Non-pigmented ciliary epithelial cell (primary cell): ENCODE results near the gene DYSF.
"Not testable (repeated sequence)": the region's sequence is repeated elsewhere in the genome, so short reads cannot be mapped to it uniquely, and the experiment has no call there.

Source experiments
- DNase-seq: peaks from one replicate; pipeline ENCODE4 v3.0.0-alpha.2; 2010; ENCODE audit warnings: low read depth

Gene DYSF

GRCh38 chr2:71472019-71472418 is 18.7 kb downstream of the DYSF start:
- no peak for DNase-seq

GRCh38 chr2:71473346-71474031 is 20.1 kb downstream of the DYSF start:
- DNase-seq: no peak

DNA sequence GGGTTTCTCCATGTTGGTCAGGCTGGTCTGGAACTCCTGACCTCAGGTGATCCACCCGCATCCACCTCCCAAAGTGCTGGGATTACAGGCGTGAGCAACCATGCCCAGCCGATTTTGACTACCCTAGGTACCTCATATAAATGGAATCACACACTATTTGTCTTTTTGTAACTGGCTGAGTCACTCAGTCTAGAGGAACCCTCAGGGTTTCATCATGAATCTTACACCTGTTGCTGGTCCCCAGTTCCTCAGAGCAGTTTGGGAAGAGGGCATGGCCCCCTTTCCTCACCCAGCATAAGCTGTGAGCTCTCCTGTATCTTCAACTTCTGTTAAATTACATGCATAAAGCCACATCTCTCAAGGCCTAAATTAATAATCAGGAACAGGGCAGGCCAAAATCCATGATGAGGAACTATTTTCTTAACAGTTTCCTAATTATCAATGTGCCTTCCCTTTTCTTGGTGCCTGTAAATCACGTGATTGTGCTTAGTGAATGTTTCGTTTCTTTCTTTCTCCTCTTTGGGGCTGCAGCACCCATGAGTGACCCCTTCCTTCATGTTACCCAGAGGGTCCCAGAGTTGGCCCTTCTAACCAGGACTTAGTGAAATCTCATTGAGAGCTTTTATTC is 20.9 kb downstream of the DYSF start:
- no peak for DNase-seq

GRCh38 chr2:71474744-71475397 is 21.5 kb downstream of the DYSF start:
- no peak for DNase-seq

DNA sequence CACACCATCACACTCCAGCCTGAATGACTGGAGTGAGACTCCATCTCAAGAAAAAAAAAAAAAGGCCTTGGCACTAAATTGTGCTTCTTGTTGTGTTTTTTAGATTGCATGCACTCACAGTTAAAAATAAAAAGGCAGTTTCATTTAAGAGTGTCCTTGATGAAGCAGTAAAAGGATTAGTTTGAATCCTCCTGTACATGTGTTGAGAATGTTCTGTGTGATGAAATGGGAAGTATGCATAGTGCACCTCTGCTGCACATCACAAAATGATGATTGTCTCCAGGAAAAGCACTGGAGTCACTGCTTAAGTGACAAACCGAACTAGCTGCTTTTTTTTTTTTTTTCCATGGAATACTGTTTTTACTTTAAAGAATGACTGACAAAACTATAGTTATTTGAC is 23.1 kb downstream of the DYSF start:
- DNase-seq: no peak

GRCh38 chr2:71477231-71477691 is 23.9 kb downstream of the DYSF start:
- DNase-seq: no peak

DNA sequence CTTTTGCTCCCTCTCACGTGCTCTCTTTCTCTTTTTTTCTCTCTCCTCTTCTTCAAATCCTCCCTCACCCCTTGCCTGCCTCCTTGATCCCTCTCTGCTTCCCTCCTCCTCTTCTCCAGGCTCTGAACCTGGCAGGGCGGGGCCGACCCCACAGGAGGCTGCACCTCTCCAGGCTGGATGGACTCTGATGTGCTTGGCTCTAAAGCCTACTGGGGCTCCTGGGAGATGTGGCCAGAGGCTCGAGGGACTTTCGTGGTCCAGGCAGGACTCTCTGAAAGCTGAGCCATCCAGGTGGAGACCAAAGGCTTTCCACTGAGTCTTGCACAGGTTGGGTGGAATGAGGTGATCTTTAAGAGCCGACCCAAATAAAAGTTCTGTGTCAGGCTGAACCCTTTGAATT is 25.4 kb downstream of the DYSF start:
- DNase-seq: no peak

- no peak for DNase-seq
Measured at GRCh38 chr2:71479261-71479660, 25.9 kb downstream of the DYSF start.

GRCh38 chr2:71481111-71481510 is 27.8 kb downstream of the DYSF start:
- no peak for DNase-seq

- DNase-seq: no peak
Measured at GRCh38 chr2:71482055-71482454, 28.7 kb downstream of the DYSF start.

DNA sequence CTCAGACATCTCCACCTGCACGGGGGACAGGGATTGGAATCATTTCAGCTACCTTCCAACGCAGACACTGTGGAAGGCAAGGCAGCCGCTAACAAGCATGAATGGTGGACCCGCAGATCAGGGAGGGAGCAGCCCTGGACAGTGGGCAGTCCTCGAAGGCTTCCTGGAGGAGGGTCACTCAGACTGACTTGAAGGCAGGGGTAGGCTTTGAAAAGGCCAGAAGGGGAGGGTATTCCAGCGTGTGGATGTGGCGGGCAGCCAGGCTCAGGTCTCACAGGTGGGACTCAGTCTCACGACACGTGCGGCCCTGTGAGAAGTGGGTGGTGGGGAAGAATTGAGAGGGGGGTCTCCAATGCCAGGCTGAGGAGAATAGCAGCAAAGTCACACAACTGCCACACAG is 29.9 kb downstream of the DYSF start:
- DNase-seq: no peak

GRCh38 chr2:71484354-71484753 is 31.0 kb downstream of the DYSF start:
- no peak for DNase-seq

- no peak for DNase-seq
Measured at GRCh38 chr2:71486881-71487640, 33.7 kb downstream of the DYSF start.

DNA sequence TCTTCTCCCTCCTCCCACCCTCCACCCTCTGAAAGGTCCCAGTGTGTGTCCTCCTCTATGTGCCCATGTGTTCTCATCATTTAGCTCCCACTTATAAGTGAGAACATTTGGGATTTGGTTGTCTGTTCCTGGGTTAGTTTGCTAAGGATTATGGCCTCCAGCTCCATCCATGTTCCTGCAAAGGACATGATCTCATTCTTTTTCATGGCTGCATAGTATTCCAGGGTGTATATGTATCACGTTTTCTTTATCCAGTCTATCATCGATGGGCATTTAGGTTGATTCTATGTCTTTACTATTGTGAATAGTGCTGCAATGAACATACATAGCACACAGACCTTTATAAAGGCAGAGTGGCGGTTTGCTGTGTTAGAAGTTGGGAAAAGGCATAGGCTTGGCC is 38.2 kb downstream of the DYSF start:
- DNase-seq: not testable (repeated sequence)

DNA sequence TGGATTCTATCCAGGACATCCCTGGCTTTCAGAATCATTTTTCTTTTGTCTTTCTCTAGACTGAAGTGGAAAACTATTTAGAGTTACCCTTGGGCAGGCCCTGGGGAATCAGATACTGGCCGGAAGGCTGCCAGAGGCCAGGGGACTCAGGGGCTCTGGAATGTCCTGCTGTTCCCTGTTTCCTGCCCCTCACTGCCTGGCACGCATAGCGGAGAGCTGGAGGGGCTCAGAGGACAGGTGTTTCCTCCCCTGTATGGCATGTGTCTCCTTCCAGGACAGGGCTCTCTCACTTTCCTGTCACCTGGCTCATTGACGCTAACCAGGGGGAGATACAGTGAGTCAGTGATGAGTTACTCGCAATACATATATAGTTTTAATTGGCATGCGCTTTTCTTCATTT is 38.8 kb downstream of the DYSF start:
- no peak for DNase-seq

GRCh38 chr2:71494091-71494490 is 40.7 kb downstream of the DYSF start:
- no peak for DNase-seq

DNA sequence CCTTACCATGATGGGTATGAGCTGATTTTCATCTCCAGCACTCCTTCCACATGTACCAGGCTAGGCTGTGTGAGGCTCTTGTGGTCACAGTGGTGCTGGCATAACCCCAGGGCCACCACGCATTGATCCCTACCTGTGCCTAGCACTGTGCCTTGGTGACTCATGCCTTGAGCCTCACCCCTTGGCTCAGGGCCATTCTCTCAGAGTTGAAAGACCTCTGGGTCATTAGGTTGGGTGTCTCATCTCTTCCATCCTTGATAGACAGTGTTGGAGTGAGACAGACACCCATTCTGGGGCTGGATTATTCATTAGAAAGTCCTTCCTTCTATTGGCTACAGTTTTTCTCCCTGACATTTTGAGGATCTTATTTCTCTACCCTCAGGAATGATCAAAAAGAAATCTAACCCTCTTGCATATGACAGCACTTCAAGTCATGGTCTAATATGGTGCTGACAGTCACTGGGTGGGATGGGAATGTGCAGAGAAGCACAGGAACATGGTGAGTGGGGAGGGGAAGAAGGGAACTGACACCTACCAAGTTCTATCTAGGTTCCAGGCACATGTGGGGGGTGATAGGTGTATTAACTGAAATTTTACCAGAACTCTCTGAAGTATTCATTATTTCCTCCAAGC is 41.3 kb downstream of the DYSF start:
- no peak for DNase-seq

GRCh38 chr2:71496156-71496770 is 42.9 kb downstream of the DYSF start:
- no peak for DNase-seq

DNA sequence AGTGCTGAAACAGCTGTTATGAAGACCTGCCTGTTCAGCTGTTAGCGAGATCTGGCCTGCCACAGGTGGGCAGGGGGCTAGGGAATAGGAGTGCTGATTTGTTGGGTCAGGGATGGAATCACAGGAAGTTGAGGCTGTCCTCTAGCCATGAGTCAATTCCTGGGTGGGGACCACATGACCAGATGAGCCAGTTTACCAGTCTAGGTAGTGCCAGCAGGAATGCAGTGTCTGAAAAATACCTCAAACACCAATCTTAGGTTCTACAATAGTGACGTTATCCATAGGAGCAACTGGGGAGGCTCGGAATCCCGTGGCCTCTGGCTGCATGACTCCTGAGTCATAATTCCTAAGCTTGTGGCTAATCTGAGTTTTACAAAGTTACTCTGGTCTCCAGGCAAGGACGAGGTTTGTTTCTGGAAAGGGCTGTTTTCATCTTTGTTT is 44.9 kb downstream of the DYSF start:
- peak; percentile 91 for DNase-seq

DNA sequence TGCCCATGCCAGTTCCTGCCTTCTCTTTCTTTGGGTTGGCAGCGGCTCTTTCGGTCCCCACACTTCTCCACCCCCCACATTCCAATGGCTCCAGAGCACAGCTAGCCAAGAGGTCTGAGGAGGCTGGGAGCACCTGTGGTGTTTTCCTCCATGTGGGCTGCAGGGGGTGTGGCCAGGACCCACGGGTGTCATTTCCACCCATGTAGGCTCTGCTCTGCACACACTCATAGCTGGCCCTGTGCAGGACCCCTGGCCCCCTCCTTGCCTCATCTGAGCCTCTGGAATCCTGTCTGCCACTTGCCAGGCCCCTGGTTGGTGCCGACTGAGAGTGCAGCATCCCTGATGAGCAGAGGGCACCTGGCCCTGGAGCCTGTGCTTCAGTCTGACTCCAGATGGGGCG is 46.3 kb downstream of the DYSF start:
- DNase-seq: no peak

DNA sequence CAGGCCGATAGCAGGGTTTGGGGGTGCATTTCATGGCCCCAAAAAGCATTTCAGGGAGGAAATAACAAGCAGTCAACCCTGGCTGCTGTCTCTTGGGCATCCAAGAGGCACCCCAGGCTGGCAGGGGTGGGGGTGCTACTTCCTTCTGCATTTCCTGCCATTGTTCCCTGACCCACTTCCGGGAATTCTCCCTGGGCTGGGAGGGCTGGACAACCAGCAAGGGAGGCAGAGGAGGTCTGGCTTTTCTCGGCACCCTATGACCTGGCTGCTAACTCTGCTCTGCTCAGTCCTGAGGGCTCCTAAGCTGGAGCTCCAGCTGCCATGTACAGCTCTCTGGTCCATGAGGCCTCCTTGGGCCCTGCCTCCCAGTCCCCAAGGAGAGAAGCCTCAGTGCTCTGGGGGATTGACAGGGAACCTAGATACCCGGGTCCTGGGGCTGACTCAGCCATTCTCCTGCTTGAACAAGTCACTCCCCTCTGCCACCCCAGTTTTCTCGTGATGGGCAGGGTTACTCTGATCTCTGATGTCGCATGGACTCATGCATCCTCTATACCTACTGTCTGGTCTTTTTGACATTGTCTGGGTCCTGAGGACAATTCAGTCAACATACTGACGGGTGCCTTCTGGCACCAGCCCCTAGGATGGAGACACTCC is 47.2 kb downstream of the DYSF start:
- DNase-seq: no peak
